Activated naive CD4-positive, alpha-beta T cell treated with anti-CD3 and anti-CD28 coated beads for 36 hours (primary cell): ENCODE results near the gene HCCS. TPM values are rescaled to one million over a fixed set of nuclear protein-coding genes. Genes with fewer than 3 reads are reported as not detected.

ENCODE experiments used
- CTCF ChIA-PET: fragments of 350-600 bp; sonication (Branson Sonifier 250); formaldehyde crosslinking; loops from one replicate; lab custom pipeline; 2021; ENCODE audit warnings: antibody characterized with exemption; lab: Charles Lee
- DNase-seq: peaks from one replicate; pipeline ENCODE4 v3.0.0-alpha.2; 2020
- H3K27ac Mint-ChIP-seq: one replicate; pipeline ENCODE4 v1.8.0; 2021; ENCODE audit warnings: mild to moderate bottlenecking, mixed read lengths
- H3K27me3 Mint-ChIP-seq: one replicate; pipeline ENCODE4 v1.8.0; 2021; ENCODE audit warnings: low read depth, mixed read lengths
- H3K36me3 Mint-ChIP-seq: one replicate; pipeline ENCODE4 v1.8.0; 2021; ENCODE audit warnings: low read depth, mixed read lengths
- H3K4me1 Mint-ChIP-seq: one replicate; pipeline ENCODE4 v1.8.0; 2021; ENCODE audit warnings: low read depth, mixed read lengths
- H3K4me3 Mint-ChIP-seq: one replicate; pipeline ENCODE4 v1.8.0; 2021; ENCODE audit warnings: mild to moderate bottlenecking, moderate library complexity, mixed read lengths
- H3K9me3 Mint-ChIP-seq: one replicate; pipeline ENCODE4 v1.8.0; 2021; ENCODE audit warnings: mixed read lengths
- intact Hi-C: fragments of 100-400 bp; cut with micrococcal nuclease; formaldehyde crosslinking; loops from one replicate; pipeline ENCODE4 v1.15.1; 2023
- total RNA-seq, 2 experiments: library from RNA; stranded (reverse); gene quantifications; one replicate each; pipeline ENCODE4 v1.2.3, GENCODE V29; 2021

Gene HCCS
- total RNA-seq, 2 experiments from 2014 or later, result 19.2 to 19.5 TPM

DNA sequence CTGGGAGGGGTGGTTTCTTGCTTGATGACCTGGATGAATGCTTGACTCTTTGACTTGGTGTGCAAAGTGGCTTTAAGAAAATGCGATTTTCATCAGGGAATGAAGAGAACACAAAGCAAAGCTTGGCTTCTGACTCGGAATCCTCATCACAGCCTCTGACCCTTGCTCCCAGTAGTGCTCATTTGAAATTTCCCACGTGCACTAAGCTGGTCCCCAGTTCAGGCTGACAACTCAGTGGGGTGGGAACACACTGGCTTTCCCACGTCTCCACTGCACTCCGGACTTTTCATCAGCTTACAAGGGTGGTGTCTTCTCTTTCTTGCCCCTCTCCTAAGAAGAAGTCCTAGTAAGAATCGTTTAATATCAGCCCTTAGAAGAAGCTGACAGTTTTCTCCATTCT, 53.3 kb downstream of the HCCS start:
- Mint-ChIP-seq H3K9me3 (no peaks in the 10 kb centered on the region), H3K4me1 (no peaks in the 10 kb centered on the region), H3K4me3 (no peak overlapping the region), H3K27me3 (no peaks in the 10 kb centered on the region), H3K36me3 (no peaks in the 10 kb centered on the region), H3K27ac (no peak overlapping the region)
- DNase-seq, result no peak
- CTCF ChIA-PET, result no interaction called here
- intact Hi-C loops, result no loop called here

DNA sequence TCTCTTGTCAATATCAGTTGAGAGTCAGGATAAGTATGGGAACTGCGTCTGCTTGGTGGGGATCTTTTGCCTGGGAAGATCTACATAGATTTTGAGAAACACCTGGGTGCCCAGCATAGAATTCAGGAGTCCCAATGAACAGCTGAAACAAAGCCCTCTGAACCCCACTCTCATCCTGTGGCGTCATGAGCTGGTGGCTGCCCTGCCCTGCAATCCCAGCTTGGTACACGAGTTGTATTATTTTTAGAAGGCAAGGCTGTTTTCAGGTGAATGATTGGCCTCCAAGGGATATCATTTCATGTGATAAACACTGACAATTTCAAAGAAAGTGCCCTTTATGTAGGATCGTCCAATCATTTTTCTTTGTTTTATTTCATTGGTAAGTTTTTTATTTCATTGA, 60.8 kb downstream of the HCCS start:
- CTCF ChIA-PET, result no interaction called here

DNA sequence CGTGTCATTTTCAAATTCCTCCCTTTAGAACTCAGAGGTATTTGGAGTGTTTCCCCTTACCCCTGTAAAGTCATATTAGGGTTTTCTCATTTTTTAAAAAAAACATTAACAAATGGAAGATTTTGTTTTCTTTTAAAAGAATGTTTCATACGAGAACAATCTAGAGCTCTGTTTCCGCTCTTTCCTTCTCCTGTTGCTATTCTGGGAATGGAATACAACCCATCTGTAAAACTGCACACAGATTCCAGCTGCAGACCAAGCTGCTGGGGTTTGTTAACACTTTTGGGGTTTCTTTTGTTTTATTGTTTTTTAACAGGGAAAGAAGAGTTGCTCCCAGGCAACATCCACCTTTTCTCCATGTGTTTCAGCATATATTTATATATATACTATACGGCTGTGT, 61.3 kb downstream of the HCCS start:
- CTCF ChIA-PET, result no interaction called here
- no peak overlapping the region for H3K4me3 Mint-ChIP-seq

More for the DNA sequence above, 60.8 kb downstream of the HCCS start:
- no peaks in the 10 kb centered on the region for H3K9me3 Mint-ChIP-seq
- no peak overlapping the region for H3K4me3 Mint-ChIP-seq
- H3K27ac Mint-ChIP-seq, result no peak overlapping the region
- no peaks in the 10 kb centered on the region for H3K36me3 Mint-ChIP-seq
- H3K4me1 Mint-ChIP-seq, result no peaks in the 10 kb centered on the region
- no peak for DNase-seq
- H3K27me3 Mint-ChIP-seq, result no peaks in the 10 kb centered on the region
- intact Hi-C loops, result no loop called here

More for the DNA sequence above, 61.3 kb downstream of the HCCS start:
- H3K27ac Mint-ChIP-seq, result no peak overlapping the region
- H3K4me1 Mint-ChIP-seq, result no peaks in the 10 kb centered on the region
- no peak for DNase-seq
- intact Hi-C loops, result no loop called here
- no peaks in the 10 kb centered on the region for H3K27me3 Mint-ChIP-seq
- no peaks in the 10 kb centered on the region for H3K36me3 Mint-ChIP-seq
- no peaks in the 10 kb centered on the region for H3K9me3 Mint-ChIP-seq

Other genes starting within 250 kb of the HCCS start
- gene AMELX, start 182.1 kb downstream of the HCCS start, total RNA-seq, result not detected